Heart left ventricle (tissue), 13 donors: ENCODE results near the gene RPS16.

Experiments used
- POLR2A ChIP-seq, 2 donors: fragments of 450-650 bp; IDR thresholded peaks; one replicate each; pipeline ENCODE4 v1.6.1; 2017; ENCODE audit warnings: antibody characterized with exemption in 2 of 2, mild to moderate bottlenecking in 2 of 2, moderate library complexity in 2 of 2
- TF ChIP-seq, protein P1 (sequence below), 12 donors: fragments of 200-600 bp; sonication (generic) in 4 of 12; IDR thresholded peaks; one replicate each; pipeline versions ENCODE4 v1.5.0 to v1.8.0; 2018 to 2022; ENCODE audit warnings: antibody characterized with exemption in 12 of 12, mild to moderate bottlenecking in 5 of 12
- donor health status: ischemic (EF 13 %, LVEDD 7.1; RV severe dilation, severe dysfunction).
- donor health status: DM: no; HTN: yes; CAD: no.
- donor health status: DM: no; HTN: no; CAD: no.
- donor health status: ischemic (EF 25% LVEDD 6.9; RV normal size, moderate dysfunction).
- donor health status: ischemic (EF 25% LVEDD 5.7; RV mildly dilated, moderate dysfunction).
- donor health status: ischemic (EF 35%, LVEDD 5.7; RV mildly dilated, moderate dysfunction).
- donor health status: nonischemic (EF 11% LVEDD 7.7; RV severe dilation, severe dysfunction).
- donor health status: DM: yes; HTN: yes; CAD: no.
- donor health status: PGD.
- donor health status: ischemic (EF 29% LVEDD 5.4; RV normal size, mild dysfunction).
- donor health status: nonischemic (EF 23%, LVEDD 6.1; RV moderate dilation, normal function).

DNA sequence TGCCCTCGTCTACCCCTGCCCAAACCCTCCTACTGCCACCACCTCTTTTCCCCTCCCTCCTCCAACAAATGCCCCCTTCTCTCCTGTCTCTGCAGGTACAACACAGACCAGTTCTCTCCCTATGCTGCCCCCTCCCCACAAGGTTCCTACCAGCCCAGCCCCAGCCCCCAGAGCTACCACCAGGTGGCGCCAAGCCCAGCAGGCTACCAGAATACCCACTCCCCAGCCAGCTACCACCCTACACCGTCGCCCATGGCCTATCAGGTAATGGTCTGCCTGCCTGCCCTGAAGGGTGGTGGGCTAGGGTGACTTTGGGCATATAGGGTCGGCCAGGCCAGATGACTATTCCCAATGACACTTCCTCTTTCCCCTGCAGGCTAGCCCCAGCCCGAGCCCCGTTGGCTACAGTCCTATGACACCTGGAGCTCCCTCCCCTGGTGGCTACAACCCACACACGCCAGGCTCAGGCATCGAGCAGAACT, 38.4 kb upstream of the RPS16 start:
- TF ChIP-seq, protein P1, sequence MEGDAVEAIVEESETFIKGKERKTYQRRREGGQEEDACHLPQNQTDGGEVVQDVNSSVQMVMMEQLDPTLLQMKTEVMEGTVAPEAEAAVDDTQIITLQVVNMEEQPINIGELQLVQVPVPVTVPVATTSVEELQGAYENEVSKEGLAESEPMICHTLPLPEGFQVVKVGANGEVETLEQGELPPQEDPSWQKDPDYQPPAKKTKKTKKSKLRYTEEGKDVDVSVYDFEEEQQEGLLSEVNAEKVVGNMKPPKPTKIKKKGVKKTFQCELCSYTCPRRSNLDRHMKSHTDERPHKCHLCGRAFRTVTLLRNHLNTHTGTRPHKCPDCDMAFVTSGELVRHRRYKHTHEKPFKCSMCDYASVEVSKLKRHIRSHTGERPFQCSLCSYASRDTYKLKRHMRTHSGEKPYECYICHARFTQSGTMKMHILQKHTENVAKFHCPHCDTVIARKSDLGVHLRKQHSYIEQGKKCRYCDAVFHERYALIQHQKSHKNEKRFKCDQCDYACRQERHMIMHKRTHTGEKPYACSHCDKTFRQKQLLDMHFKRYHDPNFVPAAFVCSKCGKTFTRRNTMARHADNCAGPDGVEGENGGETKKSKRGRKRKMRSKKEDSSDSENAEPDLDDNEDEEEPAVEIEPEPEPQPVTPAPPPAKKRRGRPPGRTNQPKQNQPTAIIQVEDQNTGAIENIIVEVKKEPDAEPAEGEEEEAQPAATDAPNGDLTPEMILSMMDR (IDR thresholded peaks at IDR 0.05) = peak; percentile 55 to 81 (median 75)
- no peak for TF ChIP-seq POLR2A (IDR thresholded peaks at IDR 0.05)
